ENCODE results near the gene GSTT2.
"Not testable (repeated sequence)": the region's sequence is repeated elsewhere in the genome, so short reads cannot be mapped to it uniquely, and the experiment has no call there.

GSTT2 gene

GRCh38 chr22:23974836-23975352 lies 5.0 kb upstream of the GSTT2 start:
- DNase-seq = not testable (repeated sequence)

- not testable (repeated sequence) for DNase-seq
Observed at GRCh38 chr22:23977304-23977703, 2.6 kb upstream of the GSTT2 start.

- not testable (repeated sequence) for DNase-seq
Observed at GRCh38 chr22:23980567-23980966, 633 bp downstream of the GSTT2 start.

- DNase-seq = no peak
Observed at GRCh38 chr22:23984430-23984829, 4.5 kb downstream of the GSTT2 start.

GRCh38 chr22:23986089-23986488 lies 6.2 kb downstream of the GSTT2 start:
- DNase-seq = not testable (repeated sequence)

- not testable (repeated sequence) for DNase-seq
Observed at GRCh38 chr22:23986538-23987178, 6.7 kb downstream of the GSTT2 start.

- DNase-seq = not testable (repeated sequence)
Observed at GRCh38 chr22:23989583-23990244, 9.8 kb downstream of the GSTT2 start.

- DNase-seq = not testable (repeated sequence)
Observed at GRCh38 chr22:23993080-23993479, 13.1 kb downstream of the GSTT2 start.

GRCh38 chr22:23993581-23994177 lies 13.7 kb downstream of the GSTT2 start:
- not testable (repeated sequence) for DNase-seq

- DNase-seq = no peak
Observed at GRCh38 chr22:23997092-23997491, 17.2 kb downstream of the GSTT2 start.

- DNase-seq = not testable (repeated sequence)
Observed at GRCh38 chr22:23999779-24000178, 19.8 kb downstream of the GSTT2 start.

GRCh38 chr22:24001314-24001713 lies 21.4 kb downstream of the GSTT2 start:
- DNase-seq = no peak

- DNase-seq = no peak
Observed at GRCh38 chr22:24002272-24002671, 22.3 kb downstream of the GSTT2 start.

- no peak for DNase-seq
Observed at GRCh38 chr22:24002851-24003250, 22.9 kb downstream of the GSTT2 start.

GRCh38 chr22:24003887-24004286 lies 24.0 kb downstream of the GSTT2 start:
- DNase-seq = no peak

GRCh38 chr22:24005201-24005600 lies 25.3 kb downstream of the GSTT2 start, which contains the start of gene GSTT4:
TSS of gene GSTT4 (minus strand) at chr22:24005453. CDS start at chr22:24005356, 97 bp downstream.
- no peak for DNase-seq

- no peak for DNase-seq
Observed at GRCh38 chr22:24006207-24006913, 26.4 kb downstream of the GSTT2 start.

GRCh38 chr22:24006914-24007214 lies 26.9 kb downstream of the GSTT2 start:
- no peak for DNase-seq

GRCh38 chr22:24007253-24008021 lies 27.5 kb downstream of the GSTT2 start:
- no peak for DNase-seq

GRCh38 chr22:24008022-24008283 lies 28.0 kb downstream of the GSTT2 start:
- DNase-seq = no peak

- DNase-seq = no peak
Observed at GRCh38 chr22:24008381-24009226, 28.7 kb downstream of the GSTT2 start.

Measured in SHP77 (cell line).